AG20443 (cell line): ENCODE results near the gene MYO3B.
"Not testable (repeated sequence)": the region's sequence is repeated elsewhere in the genome, so short reads cannot be mapped to it uniquely, and the experiment has no call there.

Source experiments
- DNase-seq: peaks from one replicate; pipeline ENCODE4 v3.0.0; 2012; ENCODE audit warnings: low spot score, mixed read lengths

Gene MYO3B

GRCh38 chr2:170208967-170209366 lies 31.0 kb downstream of the MYO3B start:
- no peak for DNase-seq

DNA sequence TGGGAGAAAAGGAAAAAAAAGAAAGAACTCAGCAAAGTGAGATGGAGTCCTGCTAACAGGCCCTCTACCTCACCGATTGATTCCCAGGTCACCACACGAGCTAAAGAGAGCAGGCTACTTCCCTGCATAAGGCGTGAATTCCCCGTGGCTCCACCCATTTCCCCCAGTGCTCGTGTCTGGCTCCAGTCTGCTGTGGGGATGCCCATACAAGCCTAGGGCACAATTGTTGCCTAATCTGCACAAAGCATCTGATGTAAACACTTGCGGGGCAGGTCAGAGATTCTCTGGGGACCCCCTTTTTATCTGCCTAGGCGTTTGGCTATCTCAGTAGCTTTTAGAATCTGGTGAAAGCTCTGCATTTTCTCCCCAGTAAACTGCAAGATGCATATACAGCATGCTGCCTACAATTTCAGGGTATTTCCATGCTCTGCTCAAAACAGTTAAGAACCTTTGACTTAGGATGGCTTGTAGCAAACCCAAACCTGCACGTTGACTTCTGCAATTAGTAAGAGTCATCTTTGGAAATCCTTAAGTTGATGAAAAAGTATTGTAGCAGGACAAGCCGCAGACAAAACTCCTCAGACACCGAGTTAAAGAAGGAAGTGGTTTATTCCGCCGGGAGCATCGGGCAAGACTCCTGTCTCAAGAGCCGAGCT lies 34.8 kb downstream of the MYO3B start:
- peak; percentile 31 for DNase-seq

- not testable (repeated sequence) for DNase-seq
Observed at GRCh38 chr2:170213281-170213625, 35.3 kb downstream of the MYO3B start.

DNA sequence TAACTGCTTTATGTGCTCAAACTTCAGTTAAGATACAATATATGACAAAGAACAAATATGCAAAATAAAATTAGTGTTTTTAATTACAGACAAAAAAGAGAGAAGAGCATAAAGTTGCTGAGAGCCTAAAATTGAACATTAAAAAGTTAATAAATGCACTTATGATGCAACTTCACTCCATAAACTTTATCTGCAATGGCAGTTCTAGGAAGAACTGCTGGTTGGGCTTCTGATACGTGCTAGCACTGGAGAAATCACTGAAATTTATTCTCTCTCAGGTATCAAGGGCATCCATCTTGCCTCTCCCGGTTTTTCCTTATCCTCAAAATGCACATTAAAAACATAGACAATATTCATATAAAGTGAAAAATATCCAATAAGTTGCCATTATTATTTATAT lies 35.7 kb downstream of the MYO3B start:
- no peak for DNase-seq

GRCh38 chr2:170214309-170214948 lies 36.5 kb downstream of the MYO3B start:
- no peak for DNase-seq

- DNase-seq: no peak
Observed at GRCh38 chr2:170215021-170215420, 37.1 kb downstream of the MYO3B start.

GRCh38 chr2:170216428-170216827 lies 38.5 kb downstream of the MYO3B start:
- DNase-seq: no peak

- no peak for DNase-seq
Observed at GRCh38 chr2:170216981-170217380, 39.0 kb downstream of the MYO3B start.

DNA sequence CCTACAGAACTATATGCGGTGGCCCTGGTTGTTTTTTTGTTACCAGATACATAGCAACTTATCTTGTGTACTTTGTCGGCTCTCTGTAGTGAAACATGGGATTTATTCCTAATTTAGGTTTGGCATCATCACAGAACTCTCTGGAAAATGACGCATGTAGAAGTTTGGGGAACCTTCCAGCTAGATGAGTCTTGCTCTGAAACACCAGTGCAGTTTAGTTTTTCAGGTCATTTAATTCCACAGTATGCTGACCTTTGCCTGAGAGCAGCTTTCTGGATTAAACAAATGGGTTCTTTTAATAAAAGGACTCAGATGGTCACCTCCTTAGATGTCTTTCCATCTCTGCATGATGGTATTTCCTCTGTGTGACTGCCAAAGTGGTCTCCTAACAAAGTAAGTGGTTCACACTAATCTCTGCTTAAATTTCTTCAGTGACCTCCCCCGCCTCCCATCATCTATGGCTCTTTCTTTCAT lies 39.9 kb downstream of the MYO3B start:
- peak; percentile 51 for DNase-seq

GRCh38 chr2:170218456-170218855 lies 40.5 kb downstream of the MYO3B start:
- DNase-seq: no peak

- DNase-seq: no peak
Observed at GRCh38 chr2:170218931-170219330, 41.0 kb downstream of the MYO3B start.

GRCh38 chr2:170221317-170222288 lies 43.7 kb downstream of the MYO3B start:
- no peak for DNase-seq

DNA sequence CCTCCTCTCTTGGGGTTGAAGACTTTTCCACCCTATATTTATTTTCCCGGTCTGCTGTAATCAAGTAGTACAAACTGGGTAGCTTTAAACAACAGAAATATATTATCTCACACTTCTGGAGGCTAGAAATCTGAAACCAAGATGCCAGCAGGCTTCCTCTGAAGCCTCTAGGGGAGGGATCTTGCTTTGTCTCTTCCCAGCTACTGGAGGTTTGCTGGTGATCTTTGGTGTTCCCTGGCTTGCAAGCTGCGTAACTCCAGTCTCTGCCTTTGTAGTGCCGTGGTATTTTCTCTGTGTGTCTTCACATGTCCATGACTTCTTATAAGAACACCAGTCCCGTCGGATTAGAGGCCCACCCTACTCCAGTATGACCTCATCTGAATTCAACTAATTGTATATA lies 44.4 kb downstream of the MYO3B start:
- no peak for DNase-seq

DNA sequence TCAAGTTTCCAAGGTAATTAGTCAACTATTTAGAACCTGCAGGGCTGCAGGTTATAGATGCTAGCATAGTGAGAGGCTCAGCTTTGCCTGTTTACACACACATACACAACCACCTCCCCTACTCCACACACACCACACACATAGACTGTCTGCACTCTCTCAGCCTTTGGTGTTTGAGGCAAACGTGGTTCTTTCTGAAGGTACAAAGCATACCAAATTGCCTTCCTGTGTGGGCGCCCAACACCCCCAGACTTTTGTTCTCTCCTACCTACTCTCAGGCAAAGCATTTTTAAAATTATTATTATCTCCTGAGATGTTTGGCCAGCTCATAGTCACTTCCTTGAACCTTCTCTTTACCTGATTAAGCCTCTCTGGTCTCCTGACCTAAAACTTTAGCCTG lies 44.9 kb downstream of the MYO3B start:
- no peak for DNase-seq

DNA sequence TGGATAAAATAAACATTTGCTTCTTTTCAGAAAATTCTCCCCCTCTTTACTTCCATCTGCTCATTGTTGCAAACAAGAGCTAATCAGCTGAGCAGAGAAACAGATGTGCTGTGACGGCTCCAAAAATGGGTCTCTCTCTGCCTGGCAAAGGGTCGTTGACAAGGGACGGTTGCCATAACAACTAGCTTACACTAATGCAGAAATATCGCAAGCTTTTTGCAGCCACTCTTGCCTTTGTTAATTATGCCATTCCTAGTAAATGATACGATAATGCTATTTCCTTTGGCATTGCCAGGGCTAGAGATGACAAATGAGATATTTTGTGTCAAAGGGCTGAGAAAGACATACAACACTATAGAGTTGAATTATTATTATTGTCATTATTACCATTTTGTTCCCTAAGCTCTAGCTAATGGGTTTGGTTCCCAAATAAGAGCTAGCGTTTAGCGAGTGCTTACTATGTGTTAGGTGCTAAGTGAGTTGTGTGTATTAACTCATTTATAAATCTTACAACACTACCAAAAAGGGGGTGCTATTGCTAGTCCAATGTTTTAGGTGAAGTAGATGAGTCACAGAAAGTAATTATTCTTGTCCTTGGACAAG lies 46.8 kb downstream of the MYO3B start:
- DNase-seq: no peak

- no peak for DNase-seq
Observed at GRCh38 chr2:170226216-170226615, 48.3 kb downstream of the MYO3B start.

- DNase-seq: no peak
Observed at GRCh38 chr2:170227507-170227947, 49.6 kb downstream of the MYO3B start.

DNA sequence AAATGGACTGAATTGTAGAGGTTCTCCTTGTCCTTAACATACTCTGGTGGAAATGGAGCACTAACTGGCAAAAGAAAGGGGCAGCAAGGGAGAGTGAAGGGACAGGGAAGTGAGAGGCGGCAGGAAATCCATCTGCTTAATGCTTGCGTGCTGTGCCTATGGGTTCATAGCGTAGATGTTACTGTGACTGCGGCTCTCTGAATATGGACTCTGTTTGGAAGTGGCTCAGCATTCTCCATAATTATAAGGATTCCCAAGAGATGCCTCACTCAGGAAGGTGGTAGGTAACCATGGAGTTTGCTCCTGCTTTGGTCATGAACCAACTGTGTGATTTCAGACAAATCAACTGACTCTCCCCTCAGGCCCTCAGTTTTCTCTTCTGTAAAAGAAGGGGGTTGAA lies 50.0 kb downstream of the MYO3B start:
- no peak for DNase-seq

- DNase-seq: no peak
Observed at GRCh38 chr2:170228429-170228828, 50.5 kb downstream of the MYO3B start.

- no peak for DNase-seq
Observed at GRCh38 chr2:170229125-170229524, 51.2 kb downstream of the MYO3B start.

- no peak for DNase-seq
Observed at GRCh38 chr2:170229744-170230143, 51.8 kb downstream of the MYO3B start.
